ENCODE data around the gene UBE2E2. TPM values are rescaled to one million over a fixed set of nuclear protein-coding genes. Genes with fewer than 3 reads are reported as not detected.

Gene UBE2E2
- total RNA-seq, 2 experiments from 2014 or later: 41.1 to 48.8 TPM

GRCh38 chr3:23276913-23277658 is 74.0 kb downstream of the UBE2E2 start:
- Histone ChIP-seq H3K79me2 (ENCODE audit: insufficient read depth, low read depth, low read length) (peaks cover 4% of the 10 kb centered on the region; the same call in 1 of the 2 replicates), H3K9me3 (ENCODE audit: low read length) (0 out of 2 replicates have a peak, but pooled peaks cover 6% of the 10 kb centered on the region), H3K4me3 (ENCODE audit: low read depth, low read length, poor library complexity, severe bottlenecking) (no peak overlapping the region), H3K4me1 (ENCODE audit: insufficient read depth, low read length, poor library complexity, severe bottlenecking) (no peaks in the 10 kb centered on the region), H3K27ac (ENCODE audit: low read depth, low read length, poor library complexity, severe bottlenecking) (no peak overlapping the region), H4K20me1 (ENCODE audit: insufficient read depth, low read length) (no peaks in the 10 kb centered on the region), H3K9me2 (ENCODE audit: insufficient read depth, low read length) (no peaks in the 10 kb centered on the region), H3K36me3 (ENCODE audit: insufficient read depth, low read length) (peaks cover 14% of the 10 kb centered on the region), H3K4me2 (ENCODE audit: low read length) (no peak overlapping the region), H2AFZ (ENCODE audit: low read length) (no peak overlapping the region)
- TF ChIP-seq EZH2phosphoT487 (IDR thresholded peaks at IDR 0.05; ENCODE audit: borderline replicate concordance, low read depth, low read length) (no peak), CTCF (conservative IDR thresholded peaks at IDR 0.05; ENCODE audit: low read length) (no peak)
- ChIA-PET POLR2A (interaction anchor here (0.6 to 1.1 kb wide), 5 partner anchors 11 to 382 kb away, joined by 3 to 4 read pairs (median 3); no protein-coding TSS in a partner anchor), CTCF (ENCODE audit: unreplicated experiment) (no interaction called here)
- intact Hi-C loops (cut with micrococcal nuclease; ENCODE audit: unreplicated experiment): no loop called here
- no peak for DNase-seq (ENCODE audit: low spot score)
- BruUV-seq (replicated peaks): no TSS peak

GRCh38 chr3:23277688-23278087 is 74.6 kb downstream of the UBE2E2 start:
- peaks cover 8% of the 10 kb centered on the region; the same call in 1 of the 2 replicates for H3K79me2 ChIP-seq (ENCODE audit: insufficient read depth, low read depth, low read length)
- no peaks in the 10 kb centered on the region for H3K4me1 ChIP-seq (ENCODE audit: insufficient read depth, low read length, poor library complexity, severe bottlenecking)
- no peak overlapping the region for H3K4me3 ChIP-seq (ENCODE audit: low read depth, low read length, poor library complexity, severe bottlenecking)
- intact Hi-C loops (cut with micrococcal nuclease; ENCODE audit: unreplicated experiment): no loop called here
- H3K9me2 ChIP-seq (ENCODE audit: insufficient read depth, low read length): no peaks in the 10 kb centered on the region
- H3K27ac ChIP-seq (ENCODE audit: low read depth, low read length, poor library complexity, severe bottlenecking): no peak overlapping the region
- BruUV-seq (replicated peaks): no TSS peak
- H3K36me3 ChIP-seq (ENCODE audit: insufficient read depth, low read length): peaks cover 8% of the 10 kb centered on the region
- no peak for DNase-seq (ENCODE audit: low spot score)
- H3K9me3 ChIP-seq (ENCODE audit: low read length): 0 out of 2 replicates have a peak, but pooled peaks cover under 1% of the 10 kb centered on the region
- ChIA-PET CTCF (ENCODE audit: unreplicated experiment) (no interaction called here), POLR2A (no interaction called here)
- TF ChIP-seq EZH2phosphoT487 (IDR thresholded peaks at IDR 0.05; ENCODE audit: borderline replicate concordance, low read depth, low read length) (no peak), CTCF (conservative IDR thresholded peaks at IDR 0.05; ENCODE audit: low read length) (no peak)
- H3K4me2 ChIP-seq (ENCODE audit: low read length): no peak overlapping the region
- no peak overlapping the region for H2AFZ ChIP-seq (ENCODE audit: low read length)
- no peaks in the 10 kb centered on the region for H4K20me1 ChIP-seq (ENCODE audit: insufficient read depth, low read length)

GRCh38 chr3:23283625-23284024 is 80.5 kb downstream of the UBE2E2 start:
- Histone ChIP-seq H3K9me2 (ENCODE audit: insufficient read depth, low read length) (no peaks in the 10 kb centered on the region), H3K36me3 (ENCODE audit: insufficient read depth, low read length) (peaks cover 27% of the 10 kb centered on the region), H4K20me1 (ENCODE audit: insufficient read depth, low read length) (no peaks in the 10 kb centered on the region), H3K9me3 (ENCODE audit: low read length) (peaks cover 15% of the 10 kb centered on the region; the same call in 1 of the 2 replicates), H3K79me2 (ENCODE audit: insufficient read depth, low read depth, low read length) (peaks cover 15% of the 10 kb centered on the region; the same call in 1 of the 2 replicates), H3K4me1 (ENCODE audit: insufficient read depth, low read length, poor library complexity, severe bottlenecking) (peaks cover 2% of the 10 kb centered on the region), H3K4me3 (ENCODE audit: low read depth, low read length, poor library complexity, severe bottlenecking) (no peak overlapping the region), H3K4me2 (ENCODE audit: low read length) (no peak overlapping the region), H3K27ac (ENCODE audit: low read depth, low read length, poor library complexity, severe bottlenecking) (no peak overlapping the region), H2AFZ (ENCODE audit: low read length) (no peak overlapping the region)
- intact Hi-C loops (cut with micrococcal nuclease; ENCODE audit: unreplicated experiment): no loop called here
- no peak for TF ChIP-seq EZH2phosphoT487 (IDR thresholded peaks at IDR 0.05; ENCODE audit: borderline replicate concordance, low read depth, low read length)
- no peak for TF ChIP-seq CTCF (conservative IDR thresholded peaks at IDR 0.05; ENCODE audit: low read length)
- POLR2A ChIA-PET: interaction anchor here (1.0 kb wide), 1 partner anchor 77 kb away, joined by 3 read pairs; no protein-coding TSS in a partner anchor
- CTCF ChIA-PET (ENCODE audit: unreplicated experiment): no interaction called here
- DNase-seq (ENCODE audit: low spot score): no peak
- no TSS peak for BruUV-seq (replicated peaks)

All from OCI-LY7 (cell line).